ENCODE results near the gene SZT2. TPM values are rescaled to one million over a fixed set of nuclear protein-coding genes. Genes with fewer than 3 reads are reported as not detected.

The SZT2 gene
- total RNA-seq, 1 experiment from 2014 or later = 9.7 TPM

DNA sequence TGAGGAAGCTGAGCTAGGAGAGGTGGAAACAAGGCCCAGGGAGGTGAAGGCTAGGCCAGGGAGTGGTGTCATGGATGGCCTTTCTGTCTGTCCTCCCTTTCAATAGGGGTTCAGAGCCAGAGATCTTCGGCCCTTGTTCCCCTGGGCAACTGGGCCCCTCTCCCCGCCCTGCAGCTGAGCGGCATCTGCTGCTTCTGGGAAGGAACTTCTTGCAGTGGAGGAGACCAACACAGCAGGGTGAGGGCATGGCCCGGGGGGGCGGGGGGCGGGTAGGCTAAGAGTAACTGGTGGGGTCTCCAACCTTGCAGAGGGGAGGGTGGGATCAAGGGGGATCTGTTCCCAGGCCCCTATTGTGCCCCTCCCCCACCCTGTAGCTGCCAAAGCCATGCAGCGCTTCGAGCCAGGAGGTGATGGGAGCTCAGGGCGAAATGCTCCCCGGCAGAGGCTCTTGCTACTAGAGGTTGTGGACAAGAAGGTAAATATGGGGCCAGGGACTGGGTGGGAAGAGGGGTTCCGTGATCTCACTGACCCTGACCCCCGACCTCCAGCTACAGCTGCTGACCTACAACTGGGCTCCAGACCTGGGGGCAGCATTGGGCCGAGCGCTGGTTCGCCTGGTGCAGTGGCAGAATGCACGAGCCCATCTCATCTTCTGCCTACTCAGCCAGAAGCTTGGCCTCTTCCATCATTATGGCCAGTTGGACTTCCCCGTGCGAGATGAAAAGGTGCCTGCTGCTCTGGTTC, 52.4 kb downstream of the SZT2 start:
- no peak for DNase-seq (ENCODE audit: low spot score)

DNA sequence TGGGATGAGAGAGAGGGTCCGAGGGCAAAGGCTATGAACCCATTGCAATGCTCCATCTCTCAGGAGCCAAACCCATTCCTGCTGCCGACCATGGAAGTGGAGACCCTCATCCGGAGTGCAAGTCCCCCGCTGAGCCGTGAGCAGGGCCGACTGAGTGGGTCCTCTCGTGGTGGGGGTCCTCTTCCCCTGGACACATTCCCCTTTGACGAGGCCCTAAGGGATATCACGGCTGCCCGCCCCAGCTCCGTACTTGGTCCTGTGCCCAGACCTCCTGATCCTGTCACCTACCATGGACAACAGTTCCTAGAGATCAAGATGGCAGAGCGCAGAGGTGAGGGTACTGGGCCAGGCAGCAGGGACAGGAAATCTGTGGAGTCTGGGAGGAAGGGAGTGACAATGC, 53.1 kb downstream of the SZT2 start:
- DNase-seq (ENCODE audit: low spot score) = no peak

DNA sequence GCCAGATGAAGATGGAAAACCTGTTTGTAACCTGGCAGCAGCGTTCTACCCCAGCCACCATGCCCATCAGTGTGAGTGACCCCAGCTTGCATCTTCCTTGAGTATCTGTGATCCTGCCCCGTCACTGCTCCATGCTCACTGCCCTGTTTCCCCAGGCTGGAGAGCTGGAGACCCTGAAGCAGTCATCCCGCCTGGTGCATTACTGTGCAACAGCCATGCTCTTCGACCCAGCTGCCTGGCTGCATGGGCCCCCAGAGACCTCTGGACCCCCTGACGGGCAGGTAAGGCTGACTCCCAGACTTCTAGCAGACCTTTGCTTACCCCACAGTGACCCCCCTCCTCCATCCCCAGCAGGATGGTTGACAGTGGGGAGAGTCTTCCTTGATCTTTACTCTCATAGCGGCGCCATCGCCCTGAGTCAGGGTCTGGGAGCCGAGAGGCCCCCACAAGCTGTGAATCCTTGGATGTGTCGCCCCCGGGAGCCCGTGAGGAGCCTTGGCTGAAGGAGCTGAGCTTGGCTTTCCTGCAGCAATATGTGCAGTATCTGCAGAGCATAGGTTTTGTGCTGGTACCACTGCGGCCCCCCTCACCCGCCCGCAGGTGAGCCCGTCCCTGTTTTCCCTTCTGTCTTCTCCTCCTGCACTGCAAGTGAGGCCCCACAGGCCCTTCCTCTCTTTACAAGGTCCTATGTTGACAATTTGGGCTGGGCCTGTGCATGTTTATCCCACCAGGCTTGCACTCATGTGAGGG, 53.7 kb downstream of the SZT2 start:
- DNase-seq (ENCODE audit: low spot score) = no peak

DNA sequence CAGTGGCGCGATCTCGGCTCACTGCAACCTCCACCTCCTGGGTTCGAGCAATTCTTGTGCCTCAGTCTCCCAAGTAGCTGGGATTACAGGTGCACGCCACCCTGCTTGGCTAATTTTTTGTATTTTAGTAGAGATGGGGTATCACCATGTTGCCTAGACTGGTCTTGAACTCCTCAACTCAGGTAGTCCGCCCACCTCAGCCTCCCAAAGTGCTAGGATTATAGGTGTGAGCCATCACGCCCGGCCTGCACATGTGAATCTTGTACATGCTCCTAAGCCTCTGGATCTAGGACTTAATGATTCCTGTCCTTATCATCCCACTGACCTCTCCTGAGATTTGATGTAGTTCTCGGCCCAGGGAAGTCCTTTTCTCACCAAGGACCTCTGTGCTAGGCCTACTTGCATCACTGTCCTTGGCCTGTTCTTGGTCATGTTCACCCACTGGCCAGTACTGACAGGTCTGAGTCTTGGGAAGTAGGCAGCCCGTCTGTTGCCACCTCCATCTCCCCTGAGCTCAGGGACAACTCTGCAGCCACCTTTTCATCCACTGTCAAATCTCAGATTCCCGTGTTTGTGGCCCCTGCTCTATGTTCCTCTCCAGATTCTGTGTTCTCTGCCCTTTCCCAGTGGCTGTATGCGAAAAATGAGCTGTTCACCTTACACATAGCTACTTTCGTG, 54.6 kb downstream of the SZT2 start:
- no peak for DNase-seq (ENCODE audit: low spot score)

DNA sequence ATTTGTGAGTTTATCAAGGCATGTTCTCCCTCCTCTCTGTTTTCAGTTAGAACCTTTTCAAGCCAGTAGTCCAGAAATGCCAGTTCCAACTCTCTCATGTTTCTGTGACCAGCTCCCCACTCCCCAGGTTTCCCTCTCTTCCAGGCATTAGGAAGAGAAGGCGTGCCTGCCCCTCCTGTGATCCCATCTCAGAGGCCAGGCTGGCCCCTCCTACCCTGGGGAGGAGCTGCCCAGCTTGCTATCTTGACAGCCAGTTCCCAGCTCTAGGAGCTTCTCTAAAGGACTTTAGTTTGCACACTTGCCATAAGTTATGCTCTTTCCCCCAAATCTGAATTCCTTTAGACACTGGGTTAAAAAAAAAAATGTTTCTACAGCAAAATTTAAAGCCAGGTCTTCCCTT, 55.1 kb downstream of the SZT2 start:
- DNase-seq (ENCODE audit: low spot score) = no peak

DNA sequence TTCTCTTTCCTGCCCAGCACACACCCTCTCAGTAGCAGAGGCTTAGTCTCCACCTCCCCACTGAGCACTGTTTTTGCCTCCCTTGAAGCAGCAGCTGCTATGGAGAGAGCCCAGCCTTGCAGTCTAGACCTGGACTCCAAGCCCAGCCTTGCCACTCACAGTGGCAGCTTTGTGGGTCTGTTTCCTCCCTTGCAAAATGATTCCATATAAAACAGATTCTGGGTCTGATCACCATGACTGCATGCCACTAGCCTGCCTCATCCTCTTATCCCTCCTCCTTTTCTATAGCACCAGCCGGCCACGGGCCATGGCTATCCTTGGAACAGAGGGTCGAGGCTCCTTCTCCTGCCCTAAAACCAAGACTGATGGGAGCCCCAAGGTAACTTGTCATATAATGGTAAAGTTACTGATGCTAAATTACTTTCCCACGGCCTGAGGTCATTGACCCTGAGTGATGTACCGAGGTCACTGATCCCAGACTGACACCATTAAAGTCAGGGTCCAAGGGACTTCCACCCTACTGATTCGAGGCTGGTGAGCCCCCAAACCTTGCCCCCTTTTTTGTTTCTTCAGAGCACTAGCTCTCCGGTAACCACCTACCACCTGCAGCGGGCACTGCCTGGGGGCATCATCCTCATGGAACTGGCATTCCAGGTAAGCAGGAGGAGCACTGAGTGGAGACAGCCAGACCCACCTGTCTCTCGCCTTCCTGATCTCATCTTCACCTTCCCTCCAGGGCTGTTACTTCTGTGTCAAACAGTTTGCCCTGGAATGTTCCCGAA, 56.1 kb downstream of the SZT2 start:
- no peak for DNase-seq (ENCODE audit: low spot score)

DNA sequence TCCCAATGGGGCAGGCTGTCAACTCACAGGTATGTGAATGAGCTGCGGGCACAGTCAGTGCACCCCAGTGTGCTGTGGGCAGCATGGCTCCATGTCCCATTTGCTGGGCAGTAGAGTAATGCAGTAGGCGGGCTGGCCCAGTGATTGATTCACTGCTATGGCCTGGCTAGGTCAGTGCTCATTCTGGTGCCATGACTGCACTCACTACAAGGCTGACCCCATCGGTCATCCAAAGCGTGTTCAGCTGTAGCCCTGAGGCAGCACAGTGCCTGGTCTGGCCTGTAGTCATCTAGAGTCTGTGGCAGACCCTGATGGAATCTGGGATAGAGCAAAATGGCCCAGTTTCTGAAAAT, 56.7 kb downstream of the SZT2 start:
- DNase-seq (ENCODE audit: low spot score) = no peak

DNA sequence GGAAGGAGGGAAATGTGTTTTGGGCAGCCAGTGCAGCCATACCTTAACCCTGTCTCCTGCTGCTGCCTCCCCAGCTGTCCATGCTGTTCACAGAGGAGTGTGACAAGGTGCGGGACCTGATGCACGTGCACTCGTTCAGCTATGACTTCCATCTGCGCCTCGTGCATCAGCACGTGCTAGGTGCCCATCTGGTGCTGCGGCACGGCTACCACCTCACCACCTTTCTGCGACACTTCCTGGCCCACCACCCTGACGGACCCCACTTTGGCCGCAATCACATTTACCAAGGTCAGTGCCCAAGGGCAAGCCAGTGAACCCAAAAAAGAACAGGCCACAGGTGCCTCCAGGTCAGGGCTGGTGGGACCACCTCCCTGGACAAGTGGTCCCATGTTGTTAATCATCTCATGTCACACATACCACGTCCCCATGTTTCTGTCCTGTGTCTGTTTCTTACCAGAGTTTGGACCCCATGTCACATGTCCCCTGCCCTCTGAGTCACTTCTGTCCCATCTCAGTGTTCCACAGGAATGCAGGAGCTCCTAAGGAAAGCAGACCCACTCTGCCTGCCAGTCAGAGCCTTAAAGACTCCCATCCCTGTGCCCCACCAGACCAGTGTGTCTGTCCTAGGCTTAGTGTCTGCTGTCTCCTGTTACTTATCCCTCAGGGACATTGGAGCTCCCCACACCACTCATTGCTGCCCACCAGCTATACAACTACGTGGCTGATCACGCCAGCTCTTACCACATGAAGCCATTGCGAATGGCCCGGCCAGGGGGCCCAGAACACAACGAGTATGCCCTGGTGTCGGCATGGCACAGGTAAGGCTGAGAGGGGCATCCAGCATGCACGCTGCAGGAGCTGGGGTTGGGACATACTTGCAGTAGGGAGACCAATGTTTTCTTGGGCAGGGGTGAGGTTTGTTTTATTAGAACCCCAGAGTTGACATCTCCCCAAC, 57.5 kb downstream of the SZT2 start:
- DNase-seq (ENCODE audit: low spot score) = no peak

DNA sequence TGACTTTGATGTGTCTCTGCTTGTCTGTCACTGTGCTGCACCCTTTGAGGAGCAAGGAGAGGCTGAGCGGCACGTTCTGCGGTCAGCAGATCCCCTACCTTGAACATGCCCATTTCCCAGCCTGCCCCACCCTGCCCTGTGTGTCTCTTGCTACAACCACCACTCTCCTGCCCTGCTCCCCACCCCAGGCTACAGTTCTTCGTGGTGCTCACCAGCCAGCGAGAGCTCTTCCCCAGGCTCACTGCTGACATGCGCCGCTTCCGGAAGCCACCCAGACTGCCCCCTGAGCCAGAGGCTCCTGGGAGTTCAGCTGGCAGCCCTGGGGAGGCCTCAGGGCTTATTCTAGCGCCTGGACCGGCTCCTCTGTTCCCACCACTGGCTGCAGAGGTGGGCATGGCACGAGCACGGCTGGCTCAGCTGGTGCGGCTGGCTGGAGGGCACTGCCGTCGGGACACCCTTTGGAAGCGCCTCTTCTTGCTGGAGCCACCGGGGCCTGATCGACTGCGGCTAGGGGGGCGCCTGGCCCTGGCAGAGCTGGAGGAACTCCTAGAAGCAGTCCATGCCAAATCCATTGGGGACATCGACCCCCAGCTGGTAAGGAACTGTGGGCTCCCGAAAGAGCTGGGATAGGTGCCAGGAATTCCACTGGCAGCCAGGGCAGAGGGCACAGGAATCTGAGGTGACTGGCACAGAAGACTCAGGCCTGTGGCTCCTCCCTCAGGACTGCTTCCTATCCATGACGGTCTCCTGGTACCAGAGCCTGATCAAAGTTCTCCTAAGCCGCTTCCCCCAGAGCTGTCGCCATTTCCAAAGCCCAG, 58.4 kb downstream of the SZT2 start:
- no peak for DNase-seq (ENCODE audit: low spot score)

DNA sequence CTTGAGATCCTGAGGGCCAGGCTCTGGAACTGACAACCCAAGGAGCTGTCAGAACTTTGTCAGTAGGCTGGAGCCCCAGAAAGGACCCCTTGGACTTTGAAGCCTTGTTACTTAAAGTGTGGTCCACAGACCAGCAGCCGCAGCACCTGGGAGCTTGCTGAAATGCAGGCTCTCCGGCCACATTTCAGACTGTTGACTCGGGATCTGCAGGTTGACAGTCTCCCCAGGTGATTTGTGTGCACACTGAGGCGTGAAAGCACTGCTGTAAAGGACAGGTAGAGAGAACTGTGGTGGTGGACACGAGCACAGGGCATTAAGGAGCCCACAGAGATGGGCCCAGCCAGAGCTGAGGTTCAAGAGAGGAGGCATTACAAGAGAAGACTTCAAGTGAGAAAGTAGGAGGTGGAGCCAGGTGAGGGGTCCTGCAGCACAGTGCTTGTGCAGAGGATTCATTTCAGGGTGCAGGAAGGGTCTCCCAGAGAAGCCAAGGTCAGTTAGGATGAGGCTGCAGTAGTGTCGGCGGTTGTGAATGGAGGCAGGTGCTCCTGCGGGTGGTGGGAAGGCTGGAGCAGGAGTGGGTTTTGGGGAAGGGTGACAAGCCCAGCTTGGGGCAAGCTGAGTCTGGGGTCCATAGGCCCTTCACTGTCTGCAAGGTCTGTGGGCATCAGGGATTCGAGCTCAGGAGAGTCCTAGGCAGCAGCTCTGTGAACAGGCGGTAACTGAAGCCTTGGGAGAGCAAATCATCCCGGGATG, 59.4 kb downstream of the SZT2 start:
- DNase-seq (ENCODE audit: low spot score) = no peak

DNA sequence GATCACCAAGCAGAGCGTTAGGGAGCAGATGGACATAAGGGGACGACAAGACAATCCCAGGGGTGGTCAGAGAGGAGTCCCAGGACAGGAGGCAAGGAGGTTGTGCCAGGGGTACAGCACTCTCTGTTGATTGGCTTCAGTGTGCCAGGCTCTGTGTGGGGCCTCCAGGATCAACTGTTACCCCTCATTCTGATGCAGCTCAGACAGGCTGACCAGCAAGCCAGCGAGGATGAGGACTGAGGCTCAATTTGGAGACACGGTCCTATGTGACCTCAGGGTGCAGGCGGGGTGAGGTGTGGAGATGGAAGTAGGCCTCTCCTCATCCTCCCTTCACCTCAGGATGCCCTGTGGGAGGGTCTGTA, 60.0 kb downstream of the SZT2 start:
- no peak for DNase-seq (ENCODE audit: low spot score)

DNA sequence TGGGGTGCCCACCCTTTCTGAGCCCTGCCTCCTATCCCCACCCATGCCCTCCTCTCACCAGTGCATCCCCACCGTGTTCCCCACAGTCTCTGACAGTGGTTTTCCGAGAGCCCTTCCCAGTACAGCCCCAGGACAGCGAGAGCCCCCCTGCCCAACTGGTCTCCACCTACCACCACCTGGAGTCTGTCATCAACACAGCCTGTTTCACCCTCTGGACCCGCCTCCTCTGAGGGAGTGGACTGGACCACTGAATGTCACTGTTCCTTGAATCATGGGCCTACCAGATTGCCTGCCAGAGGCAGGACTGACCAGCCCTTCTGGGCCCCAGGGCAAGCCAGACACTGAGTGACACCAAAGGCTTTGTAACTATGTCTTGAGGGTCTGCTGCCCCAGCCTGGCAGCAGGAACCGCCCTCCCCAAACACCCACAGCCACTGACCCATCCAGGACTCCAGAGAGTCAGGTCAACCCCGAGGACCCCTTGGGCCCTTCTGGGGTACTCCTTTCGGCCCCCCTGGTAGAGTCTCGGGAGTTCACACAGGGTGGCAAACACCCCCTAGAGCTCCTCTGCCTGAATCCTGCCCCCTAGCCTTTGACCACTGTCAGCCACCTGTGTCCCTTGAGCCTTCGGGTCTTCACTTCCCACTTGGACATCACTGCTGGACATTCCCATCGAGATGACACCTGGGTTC, 60.7 kb downstream of the SZT2 start:
- DNase-seq (ENCODE audit: low spot score) = no peak

DNA sequence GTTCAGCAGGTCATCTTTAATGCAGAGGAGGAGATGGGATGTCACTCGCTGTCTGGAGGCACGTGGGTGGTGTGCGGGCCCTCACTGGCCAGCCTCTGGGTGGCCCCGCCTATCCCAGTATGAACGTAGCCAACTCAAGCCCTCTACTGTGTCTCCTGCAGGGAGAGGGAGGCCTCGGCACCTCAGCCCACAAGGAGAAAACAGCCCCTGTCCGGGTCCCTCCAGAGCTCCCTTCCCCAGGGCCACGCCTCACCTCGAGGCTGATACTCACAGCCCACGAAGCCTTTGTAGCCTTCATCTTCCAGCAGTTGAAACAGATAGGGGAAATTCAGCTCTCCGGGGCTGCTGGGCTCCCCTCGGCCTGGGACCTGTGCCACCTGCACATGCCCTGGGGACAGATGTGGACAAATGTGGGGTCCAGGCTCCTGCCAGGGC, 61.5 kb downstream of the SZT2 start:
- DNase-seq (ENCODE audit: low spot score) = no peak

DNA sequence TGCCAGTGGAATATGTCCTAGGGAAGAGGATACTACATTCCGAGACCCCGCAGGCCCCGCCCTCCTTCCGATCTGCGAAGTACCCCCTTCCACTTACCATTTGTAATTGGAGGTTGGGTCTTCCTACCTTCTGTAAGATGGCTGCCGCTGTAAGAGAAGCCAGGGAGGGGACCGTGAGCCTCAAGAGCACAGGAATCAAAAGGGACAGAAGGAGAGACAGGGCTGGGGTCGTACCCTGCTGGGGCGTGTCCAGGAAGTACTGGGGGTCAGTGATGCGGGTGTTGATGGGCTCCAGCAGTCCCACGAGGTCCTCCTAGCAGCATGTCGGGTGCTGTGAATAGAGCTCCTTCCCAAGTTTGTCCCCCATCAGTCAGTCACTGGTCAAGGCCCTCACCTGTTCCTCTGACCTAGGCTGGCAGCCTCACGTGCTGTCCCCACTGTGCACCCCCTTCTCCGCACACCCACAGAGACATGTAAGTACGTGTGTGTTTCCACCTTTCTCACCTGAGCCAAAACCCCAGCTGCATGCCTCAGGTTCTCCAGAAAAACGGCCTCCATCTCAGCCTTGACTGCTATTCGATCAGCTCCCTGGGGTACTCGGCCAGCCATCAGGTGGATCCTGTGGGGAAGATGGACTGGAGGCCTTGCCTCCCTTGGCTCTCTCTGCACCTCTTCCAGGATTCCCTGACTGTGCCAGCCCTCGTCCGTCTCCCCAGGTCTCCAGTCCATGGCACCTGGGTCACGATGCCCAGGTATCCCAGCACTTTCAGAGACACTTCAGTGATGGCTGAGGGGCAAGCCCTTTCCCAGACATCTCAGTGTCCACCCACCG, 62.2 kb downstream of the SZT2 start:
- DNase-seq (ENCODE audit: low spot score) = no peak

DNA sequence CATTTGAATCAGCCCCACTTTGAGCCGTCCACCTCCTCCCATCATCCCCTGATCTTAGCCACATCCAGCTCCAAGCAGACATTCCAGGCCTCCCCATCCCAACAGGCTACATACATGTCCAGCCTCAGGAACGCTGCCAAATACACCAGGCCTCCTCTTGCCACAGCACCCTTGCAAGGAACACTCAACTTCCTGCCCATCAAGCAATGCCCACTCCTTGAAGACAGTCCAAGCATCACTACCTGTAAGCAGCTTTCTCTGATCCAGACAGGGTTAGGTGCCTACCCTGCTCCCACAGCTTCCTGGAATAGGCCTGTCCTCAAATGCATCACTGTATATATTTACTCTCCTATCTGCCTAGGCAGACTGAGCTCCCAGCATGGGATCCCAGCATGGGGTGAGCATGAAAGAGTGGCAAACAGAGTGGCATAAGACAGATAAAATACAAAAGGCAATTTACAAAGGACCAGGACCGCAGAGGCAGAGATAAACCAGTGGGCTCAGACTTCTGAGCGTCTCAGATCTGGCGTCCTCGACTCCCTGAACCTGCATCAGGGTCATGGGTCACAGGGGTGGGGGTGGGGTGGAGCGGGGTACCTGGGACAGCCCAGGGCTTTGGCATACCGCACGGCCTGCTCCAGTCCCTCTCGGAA, 63.2 kb downstream of the SZT2 start:
- DNase-seq (ENCODE audit: low spot score) = no peak

DNA sequence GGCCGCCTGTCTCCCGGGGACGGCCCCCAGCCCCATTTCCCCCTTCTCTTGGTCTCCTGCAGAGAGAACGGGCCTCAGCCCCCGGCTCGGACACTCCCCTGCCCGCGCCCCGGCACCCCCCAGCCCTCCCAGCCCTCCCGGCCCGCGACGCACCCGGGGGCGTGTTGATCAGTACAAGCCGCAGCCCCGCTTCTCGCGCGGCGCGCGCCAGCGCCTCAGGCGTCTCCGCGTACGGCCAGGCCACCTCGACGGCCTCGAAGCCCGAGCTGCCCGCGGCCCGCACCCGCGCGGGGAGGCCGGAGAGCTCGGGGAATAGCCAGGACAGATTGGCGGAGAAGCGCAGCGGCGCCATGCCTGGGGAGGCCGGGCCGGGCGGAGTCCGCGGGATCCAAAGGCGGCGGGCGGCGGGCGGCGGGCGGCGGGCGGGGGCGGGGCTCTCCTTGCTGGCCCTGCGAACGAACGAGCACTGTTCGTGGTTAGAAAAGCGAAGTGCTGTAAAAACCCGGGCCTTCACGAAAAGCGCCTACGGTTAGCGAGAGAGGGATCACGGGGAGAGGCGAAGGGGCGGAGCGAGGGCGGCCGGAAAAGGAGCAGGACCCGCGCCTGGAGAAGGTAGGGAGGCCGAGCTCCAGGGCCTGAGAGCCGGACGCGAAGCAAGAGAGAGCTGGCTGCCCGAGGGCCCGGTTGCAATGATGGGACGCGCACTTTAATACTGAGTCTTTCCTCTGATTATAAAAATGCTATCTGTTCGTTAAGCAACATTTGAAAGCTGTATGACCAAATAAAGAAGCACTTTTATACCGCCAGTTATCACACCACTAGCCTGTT, 64.0 kb downstream of the SZT2 start, which contains the start of gene HYI:
Gene HYI, minus strand, starts transcription at position 490 of the 828 bp plus-strand sequence. Its CDS starts 138 bp downstream, at position 352.
- DNase-seq (ENCODE audit: low spot score) = no peak
